Measurements from ENCODE around the gene IFITM2. TPM values are rescaled to one million over a fixed set of nuclear protein-coding genes. Genes with fewer than 3 reads are reported as not detected.

IFITM2 gene
- total and polyA plus RNA-seq, 2 experiments from 2014 or later, result 71.6 to 267 TPM

- no peak overlapping the region for H3K27ac ChIP-seq
- H3K4me3 ChIP-seq, result no peak overlapping the region
- peaks cover 16% of the 10 kb centered on the region for H3K27me3 ChIP-seq
- H3K4me1 ChIP-seq (ENCODE audit: low read depth), result no peaks in the 10 kb centered on the region
- DNase-seq (ENCODE audit: low read depth in 1 of 2, low spot score in 1 of 2), result no peak
- no peak for TF ChIP-seq CTCF (IDR thresholded peaks at IDR 0.05; ENCODE audit: low read depth, low read length)
- H3K9me3 ChIP-seq (ENCODE audit: low read depth), result no peaks in the 10 kb centered on the region
- H3K36me3 ChIP-seq, result no peaks in the 10 kb centered on the region
Observed at GRCh38 chr11:291281-292210, 16.1 kb upstream of the IFITM2 start.

- H3K4me1 ChIP-seq (ENCODE audit: low read depth), result no peaks in the 10 kb centered on the region
- H3K27ac ChIP-seq, result no peak overlapping the region
- DNase-seq (ENCODE audit: low read depth in 1 of 2, low spot score in 1 of 2), result no peak
- no peaks in the 10 kb centered on the region for H3K36me3 ChIP-seq
- H3K4me3 ChIP-seq, result no peak overlapping the region
- TF ChIP-seq CTCF (IDR thresholded peaks at IDR 0.05; ENCODE audit: low read depth, low read length), result no peak
- H3K27me3 ChIP-seq, result peaks cover 11% of the 10 kb centered on the region
- H3K9me3 ChIP-seq (ENCODE audit: low read depth), result no peaks in the 10 kb centered on the region
Observed at GRCh38 chr11:292211-293121, 15.2 kb upstream of the IFITM2 start.

- H3K36me3 ChIP-seq, result no peaks in the 10 kb centered on the region
- no peaks in the 10 kb centered on the region for H3K4me1 ChIP-seq (ENCODE audit: low read depth)
- H3K4me3 ChIP-seq, result no peak overlapping the region
- DNase-seq (ENCODE audit: low read depth in 1 of 2, low spot score in 1 of 2), result no peak
- H3K27ac ChIP-seq, result no peak overlapping the region
- no peak for TF ChIP-seq CTCF (IDR thresholded peaks at IDR 0.05; ENCODE audit: low read depth, low read length)
- no peaks in the 10 kb centered on the region for H3K9me3 ChIP-seq (ENCODE audit: low read depth)
- peaks cover 2% of the 10 kb centered on the region for H3K27me3 ChIP-seq
Observed at GRCh38 chr11:293271-293851, 14.3 kb upstream of the IFITM2 start.

GRCh38 chr11:293852-294661 is 13.6 kb upstream of the IFITM2 start:
- H3K9me3 ChIP-seq (ENCODE audit: low read depth), result no peaks in the 10 kb centered on the region
- no peaks in the 10 kb centered on the region for H3K4me1 ChIP-seq (ENCODE audit: low read depth)
- H3K27me3 ChIP-seq, result no peaks in the 10 kb centered on the region
- no peak for DNase-seq (ENCODE audit: low read depth in 1 of 2, low spot score in 1 of 2)
- H3K4me3 ChIP-seq, result no peak overlapping the region
- H3K27ac ChIP-seq, result no peak overlapping the region
- no peaks in the 10 kb centered on the region for H3K36me3 ChIP-seq
- no peak for TF ChIP-seq CTCF (IDR thresholded peaks at IDR 0.05; ENCODE audit: low read depth, low read length)

- H3K4me1 ChIP-seq (ENCODE audit: low read depth), result no peaks in the 10 kb centered on the region
- H3K27me3 ChIP-seq, result no peaks in the 10 kb centered on the region
- no peak overlapping the region for H3K4me3 ChIP-seq
- peak overlapping the region; percentile 23 for H3K27ac ChIP-seq
- DNase-seq (ENCODE audit: low read depth in 1 of 2, low spot score in 1 of 2), result no peak
- TF ChIP-seq CTCF (IDR thresholded peaks at IDR 0.05; ENCODE audit: low read depth, low read length), result no peak
- no peaks in the 10 kb centered on the region for H3K9me3 ChIP-seq (ENCODE audit: low read depth)
- H3K36me3 ChIP-seq, result no peaks in the 10 kb centered on the region
Observed at GRCh38 chr11:294780-295179, 12.8 kb upstream of the IFITM2 start.
